Immature natural killer cell (primary cell): Measurements from ENCODE around the gene HOMER2. TPM values are rescaled to one million over a fixed set of nuclear protein-coding genes. Genes with fewer than 3 reads are reported as not detected.

Experiments
- DNase-seq, 3 donors: peaks; one replicate each; pipeline ENCODE4 v3.0.0; 2022; ENCODE audit warnings: mixed read lengths in 1 of 3
- H3K27ac Mint-ChIP-seq, 6 donors: one replicate each; pipeline ENCODE4 v1.8.0; 2020; ENCODE audit warnings: mixed read lengths in 6 of 6, mild to moderate bottlenecking in 5 of 6, inconsistent platforms in 4 of 6, moderate library complexity in 3 of 6
- H3K27me3 Mint-ChIP-seq, 3 donors: one replicate each; pipeline ENCODE4 v1.8.0; 2020 to 2021; ENCODE audit warnings: low read depth in 3 of 3, mild to moderate bottlenecking in 3 of 3, mixed read lengths in 3 of 3, moderate library complexity in 3 of 3, inconsistent platforms in 1 of 3
- H3K36me3 Mint-ChIP-seq, 3 donors: one replicate each; pipeline ENCODE4 v1.8.0; 2020; ENCODE audit warnings: mixed read lengths in 3 of 3, inconsistent platforms in 2 of 3, mild to moderate bottlenecking in 2 of 3
- H3K4me1 Mint-ChIP-seq, 2 donors: one replicate each; pipeline ENCODE4 v1.8.0; 2020; ENCODE audit warnings: inconsistent platforms in 2 of 2, mild to moderate bottlenecking in 2 of 2, mixed read lengths in 2 of 2, moderate library complexity in 1 of 2
- H3K4me3 Mint-ChIP-seq, 5 donors: one replicate each; pipeline ENCODE4 v1.8.0; 2020; ENCODE audit warnings: mild to moderate bottlenecking in 5 of 5, mixed read lengths in 5 of 5, inconsistent platforms in 3 of 5, moderate library complexity in 3 of 5
- H3K9me3 Mint-ChIP-seq, 6 donors: one replicate each; pipeline ENCODE4 v1.8.0; 2020; ENCODE audit warnings: mild to moderate bottlenecking in 6 of 6, mixed read lengths in 6 of 6, inconsistent platforms in 4 of 6, moderate library complexity in 3 of 6
- polyA plus RNA-seq, 3 donors: library from polyadenylated mRNA; unstranded; fragments of 300-500 nt; fragmentation: Illumina TruSeq; gene quantifications; one replicate each; pipeline ENCODE4 v1.2.3, GENCODE V29; 2021

HOMER2 gene
- polyA plus RNA-seq, 3 donors from 2014 or later = 3.4 to 3.5 TPM; not detected in 1

DNA sequence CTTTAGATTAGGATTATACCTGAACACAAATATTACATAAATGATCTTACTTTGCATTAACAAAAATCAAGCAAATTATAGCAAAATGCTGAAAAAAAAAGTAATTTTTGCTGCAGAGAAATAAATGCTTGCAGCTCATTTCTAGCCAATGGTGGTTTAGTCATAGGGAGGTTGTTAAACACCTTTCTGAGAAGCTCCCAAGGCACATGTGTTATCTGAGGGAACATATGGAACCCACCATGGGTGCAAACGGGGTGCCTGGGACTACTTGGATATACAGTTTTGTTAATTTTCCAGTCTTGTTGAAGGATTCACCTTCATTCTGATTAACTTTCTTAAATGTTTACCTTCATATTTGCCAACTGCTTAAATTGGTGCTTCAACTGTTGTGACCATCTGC lies 24.6 kb upstream of the HOMER2 start:
- Mint-ChIP-seq H3K9me3 (no peaks in the 10 kb centered on the region), H3K36me3 (no peaks in the 10 kb centered on the region), H3K27me3 (no peaks in the 10 kb centered on the region), H3K4me1 (peaks cover 0 to 1% of the 10 kb centered on the region in 2 donors), H3K27ac (no peak overlapping the region), H3K4me3 (no peak overlapping the region)
- no peak for DNase-seq

DNA sequence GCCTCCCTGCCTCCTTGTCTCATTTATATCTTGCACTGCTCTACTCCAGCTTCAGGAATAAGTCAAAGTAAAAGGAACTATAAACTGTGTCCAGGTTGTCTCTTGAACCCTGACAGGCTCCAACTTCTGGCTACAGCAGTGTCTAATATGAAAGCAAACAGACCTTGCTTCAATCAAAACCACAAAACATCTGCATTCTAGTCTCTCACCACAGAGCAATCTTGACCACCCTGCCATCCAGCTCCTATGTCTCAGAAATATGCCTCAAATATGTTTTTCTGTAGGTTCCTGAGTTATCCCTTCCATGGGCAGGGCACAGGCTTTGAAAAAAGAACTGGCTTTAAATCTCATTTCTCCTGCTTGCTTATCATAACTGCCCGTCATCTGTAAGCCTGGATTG lies 20.5 kb upstream of the HOMER2 start:
- Mint-ChIP-seq H3K27ac (no peak overlapping the region), H3K4me1 (peaks cover 0 to 1% of the 10 kb centered on the region in 2 donors), H3K4me3 (no peak overlapping the region), H3K27me3 (no peaks in the 10 kb centered on the region), H3K36me3 (no peaks in the 10 kb centered on the region), H3K9me3 (no peaks in the 10 kb centered on the region)
- DNase-seq = no peak

DNA sequence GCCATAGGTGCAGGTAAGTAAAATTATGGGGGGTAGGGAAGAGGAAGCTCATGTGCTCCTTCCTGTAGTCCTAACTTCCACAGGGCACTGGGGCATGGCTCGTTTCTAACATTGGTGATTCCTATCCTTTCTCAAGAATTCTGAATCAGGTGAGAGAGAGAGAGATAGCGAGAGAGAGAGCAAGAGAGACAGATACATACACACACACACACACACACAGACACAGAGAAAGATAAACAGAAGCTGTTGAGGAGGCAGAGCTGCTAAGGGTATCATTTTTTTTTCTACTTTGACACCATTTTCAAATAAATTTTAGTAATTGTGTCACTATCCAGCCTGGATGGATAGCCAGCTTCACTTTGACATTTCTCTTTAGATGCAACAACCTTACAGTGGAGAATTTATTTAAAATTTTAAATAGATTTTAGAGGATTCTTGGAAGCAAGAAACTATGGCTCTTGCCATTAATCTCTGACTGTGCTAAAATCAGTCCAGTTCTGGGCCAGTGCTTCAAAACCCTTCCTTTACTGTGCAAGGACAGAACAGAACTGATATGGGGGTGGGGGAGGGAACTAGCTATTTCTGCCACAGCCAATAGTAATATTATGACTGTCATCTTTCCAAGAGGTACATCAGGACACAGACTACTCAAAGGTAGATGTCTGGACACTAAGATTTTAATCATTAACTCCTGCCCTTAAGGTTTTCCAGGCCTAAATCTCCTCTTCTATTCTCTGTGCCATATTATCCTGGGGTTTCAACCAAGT lies 18.9 kb upstream of the HOMER2 start:
- Mint-ChIP-seq H3K27me3 (no peaks in the 10 kb centered on the region), H3K27ac (no peak overlapping the region), H3K9me3 (peaks cover 0 to 2% (median 0%) of the 10 kb centered on the region in 6 donors), H3K4me3 (no peak overlapping the region), H3K36me3 (no peaks in the 10 kb centered on the region), H3K4me1 (peaks cover 5 to 8% of the 10 kb centered on the region in 2 donors)
- DNase-seq = no peak

DNA sequence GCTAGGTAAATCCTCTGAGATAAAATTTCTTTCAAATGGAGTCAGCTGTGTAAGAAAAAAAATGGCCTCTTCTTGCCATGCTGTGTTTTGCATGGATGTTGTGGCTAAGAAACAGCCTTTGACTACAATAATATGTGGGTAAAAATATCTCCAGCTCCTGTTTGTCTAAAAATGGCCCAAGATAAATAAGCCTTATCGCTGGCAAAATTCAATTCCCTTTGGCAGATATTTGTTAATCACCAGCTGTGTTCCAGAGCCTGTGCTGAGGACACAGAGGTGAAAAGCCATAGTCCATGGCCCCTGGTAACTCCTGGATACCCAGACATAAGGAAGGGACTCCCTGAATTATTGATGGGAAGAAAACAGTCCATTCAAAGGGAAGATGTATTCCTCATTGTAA lies 18.2 kb upstream of the HOMER2 start:
- no peak overlapping the region for H3K4me3 Mint-ChIP-seq
- H3K27ac Mint-ChIP-seq = no peak overlapping the region
- H3K27me3 Mint-ChIP-seq = no peaks in the 10 kb centered on the region
- H3K9me3 Mint-ChIP-seq = peaks cover 0 to 2% (median 0%) of the 10 kb centered on the region in 6 donors
- H3K4me1 Mint-ChIP-seq = peaks cover 12 to 14% of the 10 kb centered on the region in 2 donors
- no peak for DNase-seq
- H3K36me3 Mint-ChIP-seq = no peaks in the 10 kb centered on the region

DNA sequence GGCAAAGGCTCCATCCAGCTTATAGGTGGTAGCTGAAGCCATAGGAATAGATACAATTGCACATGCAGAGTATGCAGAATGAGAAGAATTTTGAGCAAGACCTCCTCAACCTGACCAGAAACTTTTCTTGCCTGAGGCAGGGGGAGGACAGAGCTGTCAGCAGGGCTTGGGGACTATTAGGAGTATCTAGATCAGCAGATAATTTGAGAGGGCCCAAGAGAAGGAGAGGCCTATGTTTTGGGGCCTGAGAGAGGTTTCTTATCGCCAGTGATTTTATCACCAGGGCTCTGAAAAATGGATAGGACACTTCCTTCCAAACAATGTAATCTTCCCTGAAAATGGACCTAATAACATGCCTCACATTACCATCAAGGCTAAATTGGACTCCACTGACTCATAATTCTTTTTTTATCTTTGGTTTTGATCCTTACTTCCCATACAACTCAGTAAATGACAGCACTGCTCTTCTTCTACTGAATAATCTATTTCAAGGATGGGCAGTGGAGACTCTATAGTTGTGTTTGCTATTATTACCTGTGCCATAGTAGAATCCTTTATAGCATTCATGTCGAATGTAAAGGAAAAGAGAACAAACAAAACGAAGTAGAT lies 17.7 kb upstream of the HOMER2 start:
- H3K36me3 Mint-ChIP-seq = no peaks in the 10 kb centered on the region
- peaks cover 12 to 13% of the 10 kb centered on the region in 2 donors for H3K4me1 Mint-ChIP-seq
- no peak for DNase-seq
- H3K27ac Mint-ChIP-seq = no peak overlapping the region
- H3K27me3 Mint-ChIP-seq = no peaks in the 10 kb centered on the region
- peaks cover 0 to 2% (median 0%) of the 10 kb centered on the region in 6 donors for H3K9me3 Mint-ChIP-seq
- H3K4me3 Mint-ChIP-seq = no peak overlapping the region

DNA sequence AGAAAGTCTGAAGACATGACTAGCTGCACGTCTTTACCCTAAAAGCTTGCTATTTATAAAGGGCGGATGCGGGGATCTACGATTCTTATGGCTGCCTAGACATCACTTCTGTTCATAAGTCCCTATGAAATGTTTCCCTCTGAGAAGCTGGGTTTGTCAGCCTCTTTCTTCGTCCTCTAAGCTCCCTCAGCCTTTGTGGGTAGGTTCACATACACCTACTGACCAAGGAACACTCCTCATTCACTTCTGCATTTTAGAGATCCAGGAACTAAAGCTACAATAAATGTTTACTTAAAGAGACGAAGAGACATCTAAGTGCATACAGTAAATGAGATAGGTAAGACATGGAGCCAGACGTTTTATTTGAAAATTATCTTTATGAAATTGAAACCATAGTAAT lies 16.8 kb upstream of the HOMER2 start:
- Mint-ChIP-seq H3K4me3 (no peak overlapping the region), H3K27ac (no peak overlapping the region), H3K27me3 (no peaks in the 10 kb centered on the region), H3K4me1 (peaks cover 12 to 13% of the 10 kb centered on the region in 2 donors), H3K36me3 (no peaks in the 10 kb centered on the region), H3K9me3 (peaks cover 0 to 2% (median 0%) of the 10 kb centered on the region in 6 donors)
- DNase-seq = no peak

DNA sequence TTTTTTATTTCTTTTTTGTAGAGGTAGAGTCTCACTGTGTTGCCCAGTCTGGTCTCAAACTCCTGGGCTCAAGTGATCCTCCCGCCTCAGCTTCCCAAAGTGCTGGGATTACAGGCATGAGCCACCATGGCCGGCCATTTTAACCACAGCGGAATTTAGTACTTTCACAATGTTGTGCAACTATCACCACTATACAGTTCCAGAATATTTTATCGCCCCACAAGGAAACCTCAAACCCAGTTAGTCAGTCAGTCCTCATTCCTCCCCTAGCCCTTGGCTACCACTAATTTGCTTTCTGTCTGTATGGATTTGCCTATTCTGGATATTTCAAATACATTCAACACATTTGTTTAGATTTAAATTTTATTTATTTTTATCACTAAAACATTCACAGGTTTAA lies 15.5 kb upstream of the HOMER2 start:
- H3K36me3 Mint-ChIP-seq = no peaks in the 10 kb centered on the region
- H3K27me3 Mint-ChIP-seq = no peaks in the 10 kb centered on the region
- no peak overlapping the region for H3K27ac Mint-ChIP-seq
- H3K4me3 Mint-ChIP-seq = no peak overlapping the region
- DNase-seq = no peak
- peaks cover 12 to 13% of the 10 kb centered on the region in 2 donors for H3K4me1 Mint-ChIP-seq
- H3K9me3 Mint-ChIP-seq = peaks cover 0 to 2% (median 0%) of the 10 kb centered on the region in 6 donors

DNA sequence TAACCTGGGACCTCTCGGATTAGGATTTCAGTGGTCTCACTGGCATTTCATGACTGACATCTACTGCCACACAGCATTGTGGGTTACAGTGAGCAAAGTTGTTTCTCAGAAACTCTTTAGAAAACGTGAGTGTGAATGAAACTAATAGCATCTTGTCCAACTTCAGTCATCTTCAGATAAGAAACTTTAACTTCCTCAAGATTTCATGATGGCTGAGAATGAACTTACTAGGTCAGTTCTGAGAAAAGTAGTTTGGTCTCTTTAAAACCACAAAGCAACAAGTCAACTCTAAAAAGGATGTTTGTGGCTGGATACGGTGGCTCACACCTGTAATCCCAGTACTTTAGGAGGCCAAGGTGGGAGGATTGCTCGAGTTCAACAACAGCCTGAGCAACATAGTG lies 14.2 kb upstream of the HOMER2 start:
- Mint-ChIP-seq H3K4me1 (peaks cover 12 to 13% of the 10 kb centered on the region in 2 donors), H3K27ac (peak overlapping the region in 4 of 6 donors; percentile 6 to 60 (median 34)), H3K36me3 (no peaks in the 10 kb centered on the region), H3K9me3 (peaks cover 0 to 2% (median 0%) of the 10 kb centered on the region in 6 donors), H3K4me3 (peak overlapping the region in 2 of 5 donors; percentile 21 to 28), H3K27me3 (no peaks in the 10 kb centered on the region)
- no peak for DNase-seq

DNA sequence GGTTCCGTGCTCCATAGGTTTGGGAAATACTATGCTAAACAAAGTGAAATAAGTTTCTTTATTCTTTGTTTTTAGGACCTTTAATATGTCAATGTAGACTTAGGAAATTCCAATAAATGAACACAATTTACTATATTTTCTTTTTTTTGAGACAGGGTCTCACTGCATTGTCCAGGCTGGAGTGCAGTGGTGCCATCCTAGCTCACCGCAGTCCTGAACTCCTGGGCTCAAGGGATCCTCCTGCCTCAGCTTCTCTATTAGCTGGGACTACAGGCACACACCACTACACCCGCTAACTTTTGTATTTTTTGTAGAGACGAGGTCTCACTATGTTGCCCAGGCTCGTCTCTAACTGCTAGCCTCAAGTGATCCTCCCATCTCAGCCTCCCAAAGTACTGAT lies 12.4 kb upstream of the HOMER2 start:
- H3K9me3 Mint-ChIP-seq = peaks cover 0 to 2% (median 0%) of the 10 kb centered on the region in 6 donors
- DNase-seq = no peak
- no peak overlapping the region for H3K27ac Mint-ChIP-seq
- no peak overlapping the region for H3K4me3 Mint-ChIP-seq
- peaks cover 12 to 13% of the 10 kb centered on the region in 2 donors for H3K4me1 Mint-ChIP-seq
- peaks cover 0 to 2% (median 0%) of the 10 kb centered on the region in 3 donors for H3K36me3 Mint-ChIP-seq
- H3K27me3 Mint-ChIP-seq = peaks cover 0 to 1% (median 0%) of the 10 kb centered on the region in 3 donors

DNA sequence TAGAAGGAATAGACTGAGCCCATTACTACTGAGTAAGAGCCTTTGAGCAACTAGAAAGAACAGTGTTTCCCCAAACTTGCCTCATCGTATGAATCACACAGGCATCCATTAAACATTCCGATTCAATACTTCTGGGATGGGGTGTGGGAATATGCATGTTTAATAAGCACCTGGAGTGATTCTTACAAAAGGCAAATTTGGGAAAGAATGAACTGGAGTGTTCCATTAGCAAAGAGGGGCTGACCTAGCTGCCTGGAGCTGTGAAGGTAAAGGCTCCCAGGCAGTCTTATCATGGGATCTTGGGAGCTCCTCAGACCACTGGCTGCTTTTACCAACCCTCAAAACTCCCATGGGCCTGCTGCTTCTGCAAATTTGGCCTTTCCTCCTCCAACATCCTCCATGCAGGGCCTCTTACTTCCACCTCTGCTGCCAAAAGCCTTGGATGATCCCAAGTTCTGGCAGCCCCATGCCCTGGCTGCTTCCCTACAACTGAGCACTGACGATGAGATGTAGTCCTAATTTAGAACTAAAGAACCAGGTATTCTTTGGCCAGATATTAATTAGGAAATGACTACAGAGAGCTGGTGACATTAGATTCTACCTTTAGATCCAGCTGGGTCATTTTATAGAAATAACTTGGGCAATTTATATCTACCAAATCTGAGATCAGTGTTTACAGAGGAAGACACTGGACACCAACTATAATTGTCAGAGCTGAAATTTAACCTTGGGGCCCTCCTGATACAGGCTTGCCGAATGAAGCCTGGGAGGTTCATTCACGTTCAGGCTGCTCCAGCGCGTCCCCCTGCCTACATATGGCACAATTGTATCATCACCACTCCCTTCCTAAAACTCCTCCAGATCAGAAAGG lies 11.2 kb upstream of the HOMER2 start:
- Mint-ChIP-seq H3K27ac (no peak overlapping the region), H3K9me3 (peaks cover 0 to 2% (median 0%) of the 10 kb centered on the region in 6 donors), H3K4me3 (no peak overlapping the region), H3K4me1 (peaks cover 12 to 13% of the 10 kb centered on the region in 2 donors), H3K36me3 (peaks cover 0 to 3% (median 3%) of the 10 kb centered on the region in 3 donors), H3K27me3 (peaks cover 0 to 1% (median 0%) of the 10 kb centered on the region in 3 donors)
- no peak for DNase-seq

DNA sequence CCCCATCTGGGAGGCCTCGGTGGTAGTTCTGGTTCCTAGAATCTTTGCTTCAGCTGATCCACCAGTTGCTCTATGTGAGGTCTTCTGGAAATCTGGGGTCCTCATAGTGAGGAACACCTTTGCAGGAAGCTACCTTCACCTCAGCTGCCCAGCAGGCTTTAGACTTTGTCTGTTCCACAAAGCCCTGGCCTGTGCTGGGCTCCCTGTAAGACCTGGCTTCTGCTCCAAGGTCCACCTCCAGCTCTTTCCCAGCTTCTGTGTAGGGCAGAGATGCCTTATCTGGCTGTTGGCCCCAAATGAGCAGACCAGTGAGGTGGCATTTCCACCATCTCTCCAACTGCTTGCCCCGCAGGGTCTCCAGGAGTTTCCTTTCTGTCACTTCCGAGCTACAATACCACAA lies 8.2 kb upstream of the HOMER2 start:
- peaks cover 0 to 1% (median 0%) of the 10 kb centered on the region in 3 donors for H3K27me3 Mint-ChIP-seq
- peaks cover 0 to under 1% of the 10 kb centered on the region in 2 donors for H3K4me1 Mint-ChIP-seq
- DNase-seq = no peak
- H3K4me3 Mint-ChIP-seq = no peak overlapping the region
- H3K9me3 Mint-ChIP-seq = no peaks in the 10 kb centered on the region
- peaks cover 0 to 9% (median 3%) of the 10 kb centered on the region in 3 donors for H3K36me3 Mint-ChIP-seq
- H3K27ac Mint-ChIP-seq = no peak overlapping the region

DNA sequence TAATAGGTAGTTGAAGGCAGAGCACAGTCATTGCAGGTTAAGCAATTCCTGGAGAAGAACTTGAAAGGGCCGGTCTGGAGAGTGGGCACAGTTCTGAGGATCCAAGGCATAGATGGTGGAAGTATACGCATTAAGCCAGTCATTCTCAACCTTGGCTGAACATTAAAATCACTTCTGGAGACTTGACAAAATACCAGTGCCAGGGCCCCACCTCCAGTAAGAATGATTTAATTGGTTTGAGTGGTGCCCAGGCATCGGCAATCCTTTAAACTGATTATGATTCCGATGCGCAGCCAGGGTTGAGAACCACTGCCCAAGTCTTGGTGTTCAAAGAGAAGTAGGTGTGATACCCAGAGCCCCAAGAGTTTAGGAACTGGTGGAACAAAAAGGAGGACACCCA lies 6.9 kb upstream of the HOMER2 start:
- Mint-ChIP-seq H3K4me3 (no peak overlapping the region), H3K27me3 (peaks cover 0 to 1% (median under 1%) of the 10 kb centered on the region in 3 donors)

DNA sequence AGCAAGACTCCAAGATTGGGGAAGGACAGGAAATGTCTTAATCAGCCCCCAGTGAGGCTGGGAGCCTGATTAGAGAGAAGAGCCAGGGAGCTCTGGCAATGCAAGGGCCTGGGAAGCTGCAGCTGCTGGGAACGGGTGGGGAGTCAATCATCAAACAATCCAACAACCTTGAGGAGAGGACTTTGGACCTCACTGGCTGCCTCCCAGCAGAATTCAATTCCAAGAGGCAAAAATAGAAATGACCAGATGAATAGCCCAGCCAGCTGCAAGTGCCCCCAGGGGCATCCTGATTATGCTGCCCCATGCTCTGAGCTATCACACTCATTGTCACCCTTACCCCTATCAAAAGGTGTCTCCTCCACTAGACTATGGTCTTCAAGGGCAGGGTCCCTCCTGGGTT lies 6.1 kb upstream of the HOMER2 start:
- Mint-ChIP-seq H3K4me1 (no peaks in the 10 kb centered on the region), H3K27ac (no peak overlapping the region), H3K36me3 (peaks cover 0 to 9% (median 3%) of the 10 kb centered on the region in 3 donors), H3K27me3 (peaks cover 0 to 2% (median 1%) of the 10 kb centered on the region in 3 donors), H3K9me3 (no peaks in the 10 kb centered on the region), H3K4me3 (no peak overlapping the region)
- DNase-seq = no peak

More for the DNA sequence above, 6.9 kb upstream of the HOMER2 start:
- H3K27ac Mint-ChIP-seq = no peak overlapping the region
- H3K4me1 Mint-ChIP-seq = no peaks in the 10 kb centered on the region
- no peaks in the 10 kb centered on the region for H3K9me3 Mint-ChIP-seq
- peaks cover 0 to 9% (median 3%) of the 10 kb centered on the region in 3 donors for H3K36me3 Mint-ChIP-seq
- no peak for DNase-seq
